ENCODE measurements around the gene KCNIP2. TPM values are rescaled to one million over a fixed set of nuclear protein-coding genes. Genes with fewer than 3 reads are reported as not detected.

KCNIP2 gene
- total RNA-seq, 2 donors from 2014 or later: 2.8 to 3.0 TPM

DNA sequence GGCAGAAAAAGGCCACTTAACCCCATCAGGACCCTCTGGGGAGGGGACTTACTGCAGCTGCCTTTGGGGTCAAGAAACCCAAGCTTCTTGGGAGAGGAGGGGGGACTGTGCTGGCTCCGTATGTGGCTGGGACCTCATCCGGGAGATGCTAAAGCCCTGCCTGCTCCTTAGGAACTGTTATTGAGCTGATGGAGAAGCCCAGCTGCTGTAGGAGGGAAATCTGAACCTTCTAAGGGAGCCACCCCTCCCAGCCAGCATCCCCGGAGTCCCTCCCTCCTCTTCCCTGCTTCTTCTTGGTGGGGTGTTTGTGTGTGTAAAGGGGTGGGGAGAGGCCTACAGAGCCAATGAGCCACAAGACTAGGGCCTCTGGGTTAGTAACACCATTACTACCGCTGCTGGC, 8.2 kb downstream of the KCNIP2 start:
- Histone ChIP-seq H3K4me1 (ENCODE audit: control insufficient read depth, insufficient read depth, low read length) (no peaks in the 10 kb centered on the region), H3K27ac (ENCODE audit: low read depth, low read length) (no peak overlapping the region), H3K4me3 (ENCODE audit: low read length) (no peak overlapping the region), H3K27me3 (ENCODE audit: control insufficient read depth, insufficient read depth, low read length, poor library complexity, severe bottlenecking) (no peaks in the 10 kb centered on the region), H3K9me3 (ENCODE audit: control insufficient read depth, low read length) (no peaks in the 10 kb centered on the region), H3K9ac (ENCODE audit: extremely low read depth, low read length, poor library complexity, severe bottlenecking) (no peak overlapping the region), H3K36me3 (ENCODE audit: control insufficient read depth, insufficient read depth, low read length) (no peaks in the 10 kb centered on the region)
- Mint-ChIP-seq H3K36me3 (ENCODE audit: low read depth) (no peaks in the 10 kb centered on the region), H3K27ac (no peak overlapping the region), H3K4me3 (no peak overlapping the region), H3K27me3 (ENCODE audit: insufficient read depth) (peaks cover 17% of the 10 kb centered on the region), H3K4me1 (peaks cover 9% of the 10 kb centered on the region), H3K9me3 (no peaks in the 10 kb centered on the region)
- WGBS, 2 experiments (ENCODE audit: insufficient coverage in 1 of 2, insufficient read length in 1 of 2): 87 to 100% methylated on average over 1 to 3 of the region's 4 CpGs
- TF ChIP-seq CTCF (conservative IDR thresholded peaks at IDR 0.05): no peak
- DNase-seq: no peak

GRCh38 chr10:101834341-101834740, 9.3 kb downstream of the KCNIP2 start:
- H3K36me3 ChIP-seq (ENCODE audit: control insufficient read depth, insufficient read depth, low read length): no peaks in the 10 kb centered on the region
- H3K27me3 Mint-ChIP-seq (ENCODE audit: insufficient read depth): peaks cover 14% of the 10 kb centered on the region
- H3K9ac ChIP-seq (ENCODE audit: extremely low read depth, low read length, poor library complexity, severe bottlenecking): no peak overlapping the region

DNA sequence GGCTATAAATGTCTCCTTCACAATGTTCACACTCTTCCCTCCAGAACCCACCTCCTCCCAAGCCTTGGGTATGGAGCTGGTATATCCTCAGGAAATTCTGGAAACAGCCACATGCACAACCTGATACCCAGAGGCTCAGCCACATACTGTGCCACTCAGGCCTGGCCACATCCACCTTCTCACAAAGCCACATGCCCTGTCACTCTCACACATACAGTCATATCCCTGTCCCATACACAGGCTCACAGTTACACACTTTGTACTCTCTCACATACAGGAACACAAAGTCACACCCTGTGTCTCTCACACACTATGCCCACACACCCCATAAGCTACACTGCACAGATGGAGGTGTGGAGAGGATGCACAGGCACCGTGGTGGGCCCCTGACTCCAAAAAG, 10.1 kb downstream of the KCNIP2 start:
- WGBS, 2 experiments (ENCODE audit: insufficient coverage in 1 of 2, insufficient read length in 1 of 2): 100% methylated on average over 1 of the region's 1 CpG
- Mint-ChIP-seq H3K4me1 (peaks cover 5% of the 10 kb centered on the region), H3K36me3 (ENCODE audit: low read depth) (no peaks in the 10 kb centered on the region), H3K4me3 (no peak overlapping the region), H3K27ac (no peak overlapping the region), H3K27me3 (ENCODE audit: insufficient read depth) (peaks cover 12% of the 10 kb centered on the region), H3K9me3 (no peaks in the 10 kb centered on the region)
- H3K36me3 ChIP-seq (ENCODE audit: control insufficient read depth, insufficient read depth, low read length): no peaks in the 10 kb centered on the region
- H3K9me3 ChIP-seq (ENCODE audit: control insufficient read depth, low read length): no peaks in the 10 kb centered on the region
- no peaks in the 10 kb centered on the region for H3K4me1 ChIP-seq (ENCODE audit: control insufficient read depth, insufficient read depth, low read length)
- no peak overlapping the region for H3K4me3 ChIP-seq (ENCODE audit: low read length)
- no peaks in the 10 kb centered on the region for H3K27me3 ChIP-seq (ENCODE audit: control insufficient read depth, insufficient read depth, low read length, poor library complexity, severe bottlenecking)
- no peak for TF ChIP-seq CTCF (conservative IDR thresholded peaks at IDR 0.05)
- H3K9ac ChIP-seq (ENCODE audit: extremely low read depth, low read length, poor library complexity, severe bottlenecking): no peak overlapping the region
- H3K27ac ChIP-seq (ENCODE audit: low read depth, low read length): no peak overlapping the region
- no peak for DNase-seq

More at GRCh38 chr10:101834341-101834740, 9.3 kb downstream of the KCNIP2 start:
- Histone ChIP-seq H3K27me3 (ENCODE audit: control insufficient read depth, insufficient read depth, low read length, poor library complexity, severe bottlenecking) (no peaks in the 10 kb centered on the region), H3K27ac (ENCODE audit: low read depth, low read length) (no peak overlapping the region), H3K9me3 (ENCODE audit: control insufficient read depth, low read length) (no peaks in the 10 kb centered on the region), H3K4me3 (ENCODE audit: low read length) (no peak overlapping the region), H3K4me1 (ENCODE audit: control insufficient read depth, insufficient read depth, low read length) (no peaks in the 10 kb centered on the region)
- 78 to 89% methylated on average over 4 to 8 of the region's 8 CpGs for WGBS, 2 experiments (ENCODE audit: insufficient coverage in 1 of 2, insufficient read length in 1 of 2)
- no peaks in the 10 kb centered on the region for H3K9me3 Mint-ChIP-seq
- H3K4me1 Mint-ChIP-seq: peaks cover 9% of the 10 kb centered on the region
- no peak overlapping the region for H3K4me3 Mint-ChIP-seq
- no peak for TF ChIP-seq CTCF (conservative IDR thresholded peaks at IDR 0.05)
- DNase-seq: no peak
- no peak overlapping the region for H3K27ac Mint-ChIP-seq
- H3K36me3 Mint-ChIP-seq (ENCODE audit: low read depth): no peaks in the 10 kb centered on the region

All from endodermal cell (in vitro differentiated cells).